Measurements from ENCODE around the gene SIGLEC10. TPM values are rescaled to one million over a fixed set of nuclear protein-coding genes. Genes with fewer than 3 reads are reported as not detected.

The SIGLEC10 gene
- total and polyA plus RNA-seq, 7 experiments from 2014 or later, result 0.06 to 36.5 (median 0.51) TPM

- Histone ChIP-seq H3K27ac (ENCODE audit: low read depth, low read length) (no peak overlapping the region), H3K9me3 (ENCODE audit: control insufficient read depth in 2 of 3, low read length in 3 of 3) (peaks cover 0 to 4% (median 0%) of the 10 kb centered on the region in 3 experiments), H3K4me3 (ENCODE audit: low read length) (no peak overlapping the region), H3K4me1 (ENCODE audit: control insufficient read depth in 2 of 2, insufficient read depth in 2 of 2, low read length in 2 of 2) (peaks cover 0 to 22% of the 10 kb centered on the region in 2 donors), H3K36me3 (ENCODE audit: control insufficient read depth in 2 of 3, insufficient read depth in 3 of 3, low read length in 3 of 3) (no peaks in the 10 kb centered on the region), H3K27me3 (ENCODE audit: control insufficient read depth in 2 of 2, insufficient read depth in 2 of 2, low read length in 2 of 2) (no peaks in the 10 kb centered on the region)
- ChIA-PET CTCF (no interaction called here), POLR2A (no interaction called here)
- no peak overlapping the region for H3K27ac Mint-ChIP-seq
- ATAC-seq, result no peak
- intact Hi-C loops (cut with micrococcal nuclease), result no loop called here
- no peak for DNase-seq
- no peak overlapping the region for H3K4me3 Mint-ChIP-seq
- H3K9me3 Mint-ChIP-seq, result peaks cover 0 to 25% (median 4%) of the 10 kb centered on the region in 11 donors
- H3K4me1 Mint-ChIP-seq, result peaks cover 2 to 30% (median 14%) of the 10 kb centered on the region in 7 donors
- H3K27me3 Mint-ChIP-seq, result no peaks in the 10 kb centered on the region
- H3K36me3 Mint-ChIP-seq, result peaks cover 0 to 9% (median 0%) of the 10 kb centered on the region in 5 donors
Measured at GRCh38 chr19:51380379-51380778, 37.1 kb downstream of the SIGLEC10 start.

- peaks cover 5 to 50% of the 10 kb centered on the region in 2 donors for H3K4me1 ChIP-seq (ENCODE audit: control insufficient read depth in 2 of 2, insufficient read depth in 2 of 2, low read length in 2 of 2)
- no peak for DNase-seq
Measured at GRCh38 chr19:51377422-51377821, 40.0 kb downstream of the SIGLEC10 start.

DNA sequence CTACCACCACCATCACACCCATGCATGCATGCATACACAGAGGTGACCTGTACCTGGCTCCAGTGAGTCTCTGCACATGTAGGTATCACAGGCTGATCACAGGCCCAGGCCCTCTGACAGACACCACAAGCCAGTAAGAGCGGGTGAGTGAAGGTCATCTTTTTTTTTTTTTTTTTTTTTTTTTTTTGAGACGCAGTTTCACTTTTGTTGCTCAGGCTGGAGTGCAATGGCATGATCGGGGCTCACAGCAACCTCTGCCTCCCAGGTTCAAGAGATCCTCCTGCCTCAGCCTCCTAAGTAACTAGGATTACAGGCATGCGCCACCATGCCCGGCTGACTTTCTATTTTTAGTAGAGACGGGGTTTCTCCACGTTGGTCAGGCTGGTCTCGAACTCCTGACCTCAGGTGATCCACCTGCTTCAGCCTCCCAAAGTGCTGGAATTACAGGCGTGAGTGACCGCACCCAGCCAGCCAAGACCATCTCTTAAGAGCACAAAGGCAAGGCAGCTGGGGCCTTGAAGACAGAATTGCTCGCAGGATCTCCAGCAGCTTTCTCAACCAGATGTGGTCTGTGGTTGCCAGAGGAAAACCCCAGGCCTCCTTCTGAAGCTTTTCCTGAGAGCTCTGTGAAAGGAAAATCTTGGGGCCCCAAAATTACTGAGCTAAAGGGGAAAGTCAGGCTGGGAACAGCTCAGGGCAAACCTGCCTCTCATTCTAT is 41.8 kb downstream of the SIGLEC10 start:
- Histone ChIP-seq H3K4me3 (ENCODE audit: low read length) (no peak overlapping the region), H3K27ac (ENCODE audit: low read depth, low read length) (no peak overlapping the region), H3K36me3 (ENCODE audit: control insufficient read depth in 2 of 3, insufficient read depth in 3 of 3, low read length in 3 of 3) (no peaks in the 10 kb centered on the region), H3K9me3 (ENCODE audit: control insufficient read depth in 2 of 3, low read length in 3 of 3) (no peaks in the 10 kb centered on the region), H3K4me1 (ENCODE audit: control insufficient read depth in 2 of 2, insufficient read depth in 2 of 2, low read length in 2 of 2) (peaks cover 16 to 52% of the 10 kb centered on the region in 2 donors), H3K27me3 (ENCODE audit: control insufficient read depth in 2 of 2, insufficient read depth in 2 of 2, low read length in 2 of 2) (no peaks in the 10 kb centered on the region)
- CTCF ChIA-PET, result no interaction called here
- Mint-ChIP-seq H3K27ac (peak overlapping the region in 6 of 9 donors; percentile 31 to 94 (median 79)), H3K4me1 (peaks cover 31 to 72% (median 48%) of the 10 kb centered on the region in 7 donors), H3K27me3 (no peaks in the 10 kb centered on the region), H3K4me3 (peak overlapping the region in 2 of 10 donors; percentile 17 to 87), H3K36me3 (peaks cover 0 to 10% (median 0%) of the 10 kb centered on the region in 5 donors), H3K9me3 (peaks cover 0 to 7% (median 1%) of the 10 kb centered on the region in 11 donors)
- intact Hi-C loops (cut with micrococcal nuclease), result loop anchor here in 1 of 2 donors (1.0 kb wide), 1 partner anchor 8 kb away; no protein-coding TSS in a partner anchor
- POLR2A ChIA-PET, result no interaction called here
- peak in 1 of 9 donors; percentile 72 for DNase-seq
- no peak for ATAC-seq

More at GRCh38 chr19:51377422-51377821, 40.0 kb downstream of the SIGLEC10 start:
- H3K9me3 Mint-ChIP-seq, result peaks cover 0 to 22% (median 3%) of the 10 kb centered on the region in 11 donors
- no peak overlapping the region for H3K27ac ChIP-seq (ENCODE audit: low read depth, low read length)
- no peak overlapping the region for H3K27ac Mint-ChIP-seq
- no peaks in the 10 kb centered on the region for H3K27me3 Mint-ChIP-seq
- H3K36me3 ChIP-seq (ENCODE audit: control insufficient read depth in 2 of 3, insufficient read depth in 3 of 3, low read length in 3 of 3), result no peaks in the 10 kb centered on the region
- H3K4me1 Mint-ChIP-seq, result peaks cover 15 to 55% (median 32%) of the 10 kb centered on the region in 7 donors
- no peak overlapping the region for H3K4me3 ChIP-seq (ENCODE audit: low read length)
- peaks cover 0 to 4% (median 0%) of the 10 kb centered on the region in 3 experiments for H3K9me3 ChIP-seq (ENCODE audit: control insufficient read depth in 2 of 3, low read length in 3 of 3)
- no peaks in the 10 kb centered on the region for H3K27me3 ChIP-seq (ENCODE audit: control insufficient read depth in 2 of 2, insufficient read depth in 2 of 2, low read length in 2 of 2)
- ChIA-PET CTCF (no interaction called here), POLR2A (no interaction called here)
- intact Hi-C loops (cut with micrococcal nuclease), result no loop called here
- no peak overlapping the region for H3K4me3 Mint-ChIP-seq
- ATAC-seq, result no peak
- peaks cover 0 to 13% (median 0%) of the 10 kb centered on the region in 5 donors for H3K36me3 Mint-ChIP-seq

DNA sequence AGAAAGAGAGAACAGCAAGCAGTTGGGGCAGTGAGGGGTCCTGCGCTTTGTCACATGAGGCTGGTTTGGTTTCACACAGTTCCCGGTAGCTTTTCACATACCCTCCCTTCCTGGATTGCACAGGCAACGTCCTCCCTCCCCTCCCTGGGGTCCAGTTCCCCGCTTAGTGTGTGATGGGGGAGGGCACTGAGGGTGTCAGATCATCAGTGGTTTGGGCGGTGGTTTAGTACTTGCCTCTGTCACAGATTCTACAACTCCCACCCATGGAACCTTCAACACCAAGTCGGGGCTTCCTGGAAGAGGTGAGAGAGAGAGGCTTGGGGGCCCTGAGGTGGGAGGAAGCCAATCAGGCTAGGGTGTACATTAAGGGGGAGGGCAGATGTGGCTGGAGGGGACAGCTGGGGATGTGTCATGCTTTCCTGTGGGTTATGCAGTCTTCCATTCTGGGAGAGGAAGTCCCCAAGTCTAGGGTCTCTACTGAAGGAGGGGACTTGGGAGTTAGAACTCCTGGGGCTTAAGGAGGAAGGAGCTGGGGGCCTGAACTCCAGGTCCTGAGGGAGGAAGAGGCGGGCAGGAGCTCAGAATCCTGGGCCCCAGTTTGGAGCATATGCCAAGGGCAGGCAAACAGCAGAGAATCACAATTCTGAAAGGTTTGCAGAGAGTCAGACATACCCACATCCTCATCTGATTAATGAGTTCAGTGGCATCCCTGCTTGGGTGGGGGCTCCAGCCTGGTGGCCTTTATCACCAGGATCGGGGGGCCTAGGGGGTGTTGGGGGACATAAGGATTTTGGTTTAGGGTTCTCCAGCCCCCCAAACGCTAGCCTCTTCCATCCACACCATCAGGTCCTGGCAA is 44.6 kb downstream of the SIGLEC10 start, which contains the start of gene NKG7:
Gene NKG7 (minus strand): TSS at position 6 of the 856 bp plus-strand sequence. CDS start 119 bp downstream, outside the sequence.
- H3K4me1 ChIP-seq (ENCODE audit: control insufficient read depth in 2 of 2, insufficient read depth in 2 of 2, low read length in 2 of 2), result peaks cover 16 to 53% of the 10 kb centered on the region in 2 donors
- peak within 1 kb of the TSS; percentile 37 for H3K4me3 ChIP-seq (ENCODE audit: low read length)
- H3K36me3 ChIP-seq (ENCODE audit: control insufficient read depth in 2 of 3, insufficient read depth in 3 of 3, low read length in 3 of 3), result no peaks in the 10 kb centered on the region
- DNase-seq (peak in 1 of 9 donors; percentile 77), ATAC-seq (peak; percentile 71)
- H3K27me3 ChIP-seq (ENCODE audit: control insufficient read depth in 2 of 2, insufficient read depth in 2 of 2, low read length in 2 of 2), result no peaks in the 10 kb centered on the region
- peaks cover 42 to 82% (median 52%) of the 10 kb centered on the region in 7 donors for H3K4me1 Mint-ChIP-seq
- peak within 1 kb of the TSS in 5 of 10 donors; percentile 38 to 88 (median 77) for H3K4me3 Mint-ChIP-seq
- intact Hi-C loops (cut with micrococcal nuclease), result no loop called here
- CTCF ChIA-PET, result no interaction called here
- POLR2A ChIA-PET, result no interaction called here
- H3K27ac ChIP-seq (ENCODE audit: low read depth, low read length), result peak within 1 kb of the TSS; percentile 38
- H3K27ac Mint-ChIP-seq, result peak within 1 kb of the TSS in 8 of 9 donors; percentile 60 to 94 (median 86)
- H3K27me3 Mint-ChIP-seq, result no peaks in the 10 kb centered on the region
- peaks cover 0 to 11% (median 0%) of the 10 kb centered on the region in 5 donors for H3K36me3 Mint-ChIP-seq
- no peaks in the 10 kb centered on the region for H3K9me3 ChIP-seq (ENCODE audit: control insufficient read depth in 2 of 3, low read length in 3 of 3)
- H3K9me3 Mint-ChIP-seq, result peaks cover 0 to 5% (median 0%) of the 10 kb centered on the region in 11 donors

DNA sequence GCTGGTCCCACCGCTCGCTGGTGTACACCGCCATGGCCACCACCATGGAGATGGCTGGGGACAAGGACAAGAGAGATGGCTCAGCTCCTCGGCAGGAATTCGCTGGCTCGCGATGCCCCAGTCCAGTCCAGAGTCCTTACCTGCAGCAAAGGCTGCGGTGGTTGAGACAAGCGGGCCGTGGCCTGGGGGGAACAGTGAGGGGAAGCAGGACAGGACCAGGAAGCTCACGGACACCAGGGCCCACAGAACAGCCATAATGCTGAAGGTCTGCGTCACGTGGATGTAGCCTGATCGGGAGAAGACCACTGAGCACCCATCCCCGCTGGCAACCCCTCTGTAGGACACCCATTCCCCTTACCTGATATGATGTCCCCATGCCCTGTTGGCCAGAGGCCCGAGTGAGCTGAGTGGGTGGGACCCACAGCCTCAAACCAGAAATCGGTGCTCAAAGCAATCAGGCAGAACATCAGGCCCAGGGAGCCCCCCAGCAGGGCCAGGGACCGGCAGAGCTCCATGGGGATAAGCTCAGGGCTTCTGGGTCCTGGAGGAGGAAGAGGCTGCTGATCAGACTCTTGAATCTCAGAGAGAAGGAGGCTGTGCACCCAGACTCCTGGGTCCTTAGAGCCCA is 45.3 kb downstream of the SIGLEC10 start:
- ChIA-PET POLR2A (no interaction called here), CTCF (no interaction called here)
- Mint-ChIP-seq H3K27me3 (no peaks in the 10 kb centered on the region), H3K9me3 (peaks cover 0 to 5% (median 0%) of the 10 kb centered on the region in 11 donors), H3K4me3 (peak overlapping the region in 5 of 10 donors; percentile 21 to 88 (median 77)), H3K27ac (peak overlapping the region in 8 of 9 donors; percentile 60 to 94 (median 86)), H3K36me3 (peaks cover 0 to 11% (median 0%) of the 10 kb centered on the region in 5 donors), H3K4me1 (peaks cover 42 to 88% (median 52%) of the 10 kb centered on the region in 7 donors)
- Histone ChIP-seq H3K27me3 (ENCODE audit: control insufficient read depth in 2 of 2, insufficient read depth in 2 of 2, low read length in 2 of 2) (no peaks in the 10 kb centered on the region), H3K36me3 (ENCODE audit: control insufficient read depth in 2 of 3, insufficient read depth in 3 of 3, low read length in 3 of 3) (no peaks in the 10 kb centered on the region), H3K27ac (ENCODE audit: low read depth, low read length) (peak overlapping the region; percentile 38), H3K9me3 (ENCODE audit: control insufficient read depth in 2 of 3, low read length in 3 of 3) (no peaks in the 10 kb centered on the region), H3K4me3 (ENCODE audit: low read length) (peak overlapping the region; percentile 37), H3K4me1 (ENCODE audit: control insufficient read depth in 2 of 2, insufficient read depth in 2 of 2, low read length in 2 of 2) (peaks cover 16 to 53% of the 10 kb centered on the region in 2 donors)
- no peak for ATAC-seq
- intact Hi-C loops (cut with micrococcal nuclease), result no loop called here
- no peak for DNase-seq

- no peaks in the 10 kb centered on the region for H3K9me3 ChIP-seq (ENCODE audit: control insufficient read depth in 2 of 3, low read length in 3 of 3)
- no peaks in the 10 kb centered on the region for H3K27me3 ChIP-seq (ENCODE audit: control insufficient read depth in 2 of 2, insufficient read depth in 2 of 2, low read length in 2 of 2)
- DNase-seq, result no peak
- Mint-ChIP-seq H3K36me3 (peaks cover 0 to 11% (median 0%) of the 10 kb centered on the region in 5 donors), H3K27me3 (no peaks in the 10 kb centered on the region), H3K4me3 (peak overlapping the region in 4 of 10 donors; percentile 39 to 88 (median 80)), H3K27ac (peak overlapping the region in 6 of 9 donors; percentile 6 to 94 (median 40)), H3K9me3 (peaks cover 0 to 5% (median 0%) of the 10 kb centered on the region in 11 donors), H3K4me1 (peaks cover 49 to 88% (median 53%) of the 10 kb centered on the region in 7 donors)
- ChIA-PET CTCF (no interaction called here), POLR2A (no interaction called here)
- H3K4me1 ChIP-seq (ENCODE audit: control insufficient read depth in 2 of 2, insufficient read depth in 2 of 2, low read length in 2 of 2), result peaks cover 16 to 51% of the 10 kb centered on the region in 2 donors
- intact Hi-C loops (cut with micrococcal nuclease), result no loop called here
- peak overlapping the region; percentile 37 for H3K4me3 ChIP-seq (ENCODE audit: low read length)
- no peaks in the 10 kb centered on the region for H3K36me3 ChIP-seq (ENCODE audit: control insufficient read depth in 2 of 3, insufficient read depth in 3 of 3, low read length in 3 of 3)
- ATAC-seq, result no peak
- H3K27ac ChIP-seq (ENCODE audit: low read depth, low read length), result no peak overlapping the region
Measured at GRCh38 chr19:51371186-51371690, 46.2 kb downstream of the SIGLEC10 start.

Data from naive thymus-derived CD4-positive, alpha-beta T cell (primary cell).